GDM1 (cell line): ENCODE data around the gene STIM2.
"Not testable (repeated sequence)": the region's sequence is repeated elsewhere in the genome, so short reads cannot be mapped to it uniquely, and the experiment has no call there.

ENCODE experiments used
- DNase-seq: peaks from one replicate; lab custom pipeline; 2025; lab: John Stamatoyannopoulos, UW

STIM2 gene

DNA sequence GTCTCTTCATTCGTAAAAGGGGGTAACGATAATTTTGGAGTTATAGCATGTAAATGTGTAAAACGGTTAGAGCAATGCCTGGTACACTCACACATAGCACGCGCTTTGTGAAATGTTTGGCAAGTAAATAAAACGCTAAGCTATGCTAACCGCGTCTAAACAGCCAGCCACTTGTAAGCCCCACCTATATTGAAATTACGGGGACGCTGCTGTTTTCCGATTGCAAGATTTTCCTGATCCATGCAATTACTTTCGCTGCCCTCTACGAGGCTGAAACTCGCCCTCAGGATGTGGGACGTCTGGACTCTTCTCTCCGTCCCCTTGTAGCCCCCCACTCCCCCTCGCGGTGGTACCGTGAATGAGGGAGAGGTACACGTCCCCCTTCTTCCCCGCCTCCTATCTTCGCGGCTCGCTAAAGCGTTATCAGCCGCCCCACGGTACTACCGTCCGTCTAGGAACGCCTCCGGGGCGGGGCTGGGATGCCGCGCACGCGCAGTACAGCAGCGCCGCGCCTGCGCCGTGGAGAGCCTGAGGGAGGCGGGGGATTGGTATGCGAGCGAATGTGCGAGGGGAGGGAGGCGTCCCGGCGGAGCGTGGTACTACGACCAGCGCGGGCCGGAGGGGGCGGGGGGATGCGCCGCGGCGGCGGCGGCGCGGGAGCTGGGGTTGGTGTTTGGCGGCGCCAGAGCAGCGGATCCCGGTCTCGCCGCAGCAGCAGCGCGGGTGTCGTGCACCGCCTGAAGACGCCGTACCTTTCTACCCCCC is at the start of gene STIM2:
Gene STIM2 (plus strand): TSS at position 685 of the 765 bp plus-strand sequence.
- peak; percentile 97 for DNase-seq

DNA sequence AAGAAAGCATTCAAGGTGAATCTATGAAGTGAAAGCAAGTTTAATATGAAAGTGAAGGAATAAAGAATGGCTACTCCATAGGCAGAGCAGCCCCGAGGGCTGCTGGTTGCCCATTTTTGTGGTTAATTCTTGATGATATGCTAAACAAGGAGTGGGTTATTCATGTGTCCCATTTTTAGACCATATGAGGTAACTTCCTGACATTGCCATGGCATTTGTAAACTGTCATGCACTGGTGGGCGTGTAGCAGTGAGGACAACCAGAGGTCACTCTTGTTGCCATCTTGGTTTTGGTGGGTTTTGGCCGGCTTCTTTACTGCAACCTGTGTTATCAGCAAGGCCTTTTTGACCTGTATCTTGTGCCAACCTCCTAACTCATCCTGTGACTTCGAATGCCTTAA is 49.1 kb upstream of the STIM2 start:
- DNase-seq = not testable (repeated sequence)

DNA sequence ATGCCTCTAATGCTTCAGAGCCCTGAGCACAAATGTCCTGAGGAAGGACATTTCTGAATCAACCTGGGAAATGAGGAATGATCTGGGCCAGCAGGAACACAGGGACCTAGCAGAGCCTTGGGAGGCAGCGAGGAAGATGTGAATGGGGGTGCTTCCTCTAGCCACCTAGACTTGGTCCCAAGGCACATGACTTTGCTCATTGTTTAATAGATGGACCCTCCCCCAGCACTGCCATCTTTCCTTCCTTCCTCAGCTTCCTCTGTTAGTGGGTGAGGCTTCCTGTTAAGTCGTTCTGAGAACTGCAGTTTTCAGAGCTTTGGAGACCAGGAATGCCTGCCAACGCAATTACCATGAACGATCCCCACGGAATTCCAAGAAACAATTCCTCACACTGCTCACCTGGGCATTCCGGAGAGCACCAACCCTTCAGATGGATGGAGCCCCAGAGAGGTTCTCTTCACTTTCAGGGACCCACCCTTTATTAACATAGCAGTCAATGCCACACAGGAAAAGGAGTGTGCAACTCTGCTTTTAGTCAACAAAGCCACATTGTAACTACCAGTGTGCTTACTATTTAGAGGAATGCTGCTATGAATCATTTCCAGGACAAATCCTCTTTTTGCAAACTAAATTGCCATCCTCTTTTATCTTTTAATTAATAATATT is 48.5 kb upstream of the STIM2 start:
- DNase-seq = no peak

DNA sequence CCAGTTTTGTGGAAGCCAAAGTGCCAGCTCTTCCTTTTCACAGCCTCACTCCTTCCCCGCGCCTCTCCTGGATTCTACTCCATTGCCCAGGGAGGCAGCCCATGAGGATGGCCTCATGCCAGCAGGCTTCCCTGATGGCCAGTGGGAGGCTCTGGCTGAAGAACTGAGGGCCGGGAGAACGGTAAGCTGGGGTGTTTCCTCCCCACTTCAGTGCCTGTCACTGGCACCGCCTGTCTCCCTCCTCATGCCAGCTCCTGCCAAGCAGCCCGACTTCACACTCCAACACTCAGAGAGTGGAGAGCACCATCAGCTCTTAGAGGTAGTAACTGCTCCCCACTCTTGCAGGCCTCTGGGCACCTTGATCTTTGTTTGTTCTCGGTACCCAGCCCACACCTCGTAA is 46.9 kb upstream of the STIM2 start:
- no peak for DNase-seq

DNA sequence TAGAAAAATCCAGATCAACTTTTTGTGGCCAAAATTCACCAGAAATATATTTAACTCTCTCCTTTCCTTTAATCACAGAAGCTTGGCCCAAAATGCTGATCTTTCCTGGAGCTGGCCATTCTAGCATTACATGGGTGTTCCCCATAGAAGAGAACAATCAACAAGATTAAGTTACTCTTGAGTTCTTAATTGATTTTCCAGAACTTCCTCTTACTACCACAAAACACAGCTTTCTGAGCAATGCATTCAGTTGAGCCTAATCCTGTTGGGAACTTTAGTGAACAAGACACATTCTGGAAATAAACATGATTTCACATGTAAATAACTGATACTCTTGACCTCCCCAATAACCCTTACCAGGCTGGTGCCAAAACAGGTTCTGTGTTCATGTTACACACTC is 45.4 kb upstream of the STIM2 start:
- DNase-seq = no peak

DNA sequence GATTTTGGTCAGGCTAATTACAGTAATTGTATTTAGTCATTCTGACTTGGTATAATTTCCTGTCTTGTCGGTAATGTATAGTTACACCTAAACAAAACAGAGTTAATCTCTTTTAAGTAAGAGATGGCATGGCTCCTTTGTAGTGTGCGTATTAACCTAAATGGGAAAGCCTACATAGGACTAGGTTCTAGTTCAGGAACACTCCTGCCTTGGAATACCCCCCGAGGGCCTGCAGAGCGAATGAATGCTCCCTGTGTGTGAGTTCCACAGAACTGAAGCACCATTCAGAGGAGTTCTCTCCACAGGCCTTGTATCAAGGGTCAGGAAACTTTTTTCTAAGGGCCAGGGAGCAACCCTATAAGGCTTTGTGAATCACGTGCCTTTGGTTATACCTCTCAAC is 44.9 kb upstream of the STIM2 start:
- no peak for DNase-seq

DNA sequence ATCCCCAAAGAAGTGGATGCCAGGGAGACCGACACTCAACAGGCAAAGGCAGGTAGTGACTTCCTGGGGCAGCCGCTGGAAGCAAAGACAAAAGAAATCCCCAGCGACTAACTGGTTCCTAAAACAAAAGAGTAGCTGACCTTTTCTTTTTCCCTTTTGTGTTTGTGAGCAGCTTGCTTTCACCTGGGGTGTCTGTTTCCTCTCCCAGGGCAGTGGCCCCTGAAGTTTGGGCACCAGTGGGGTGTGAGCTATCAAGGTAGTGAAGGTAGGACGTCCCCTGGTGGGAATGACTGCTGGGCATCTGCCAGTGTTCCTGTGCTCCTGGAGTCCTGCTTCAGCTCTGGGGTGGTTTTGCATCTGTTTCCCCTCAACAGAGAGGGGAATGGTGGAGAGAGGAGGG is 41.6 kb upstream of the STIM2 start:
- DNase-seq = no peak

DNA sequence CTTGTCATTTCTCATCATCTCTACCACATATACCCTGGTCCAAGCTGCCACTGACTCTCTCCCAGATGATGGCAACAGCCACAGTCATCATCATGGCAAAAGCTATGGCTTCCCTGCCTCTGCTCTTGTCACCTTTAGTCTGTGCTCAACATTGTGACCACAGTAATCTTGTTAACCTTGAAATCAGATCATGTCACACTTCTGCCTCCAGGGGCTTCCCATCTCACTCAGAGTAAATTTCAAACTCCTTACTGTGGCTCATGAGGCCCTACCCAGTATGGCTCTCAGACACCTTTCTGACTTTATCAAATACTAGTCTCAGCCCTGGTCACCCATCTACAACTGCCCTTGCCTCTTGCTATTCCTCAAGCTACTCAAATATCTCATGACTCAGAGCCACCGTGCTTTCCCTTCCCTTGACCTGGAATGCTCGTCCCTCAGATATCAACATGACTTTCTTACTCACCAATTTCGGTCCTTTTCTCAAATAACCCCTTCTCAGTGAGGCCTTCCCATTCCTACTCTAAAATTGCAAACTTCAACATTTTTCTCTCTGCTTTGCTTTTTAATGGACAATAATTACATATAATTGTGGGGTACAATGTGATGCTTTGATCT is 41.1 kb upstream of the STIM2 start:
- no peak for DNase-seq

DNA sequence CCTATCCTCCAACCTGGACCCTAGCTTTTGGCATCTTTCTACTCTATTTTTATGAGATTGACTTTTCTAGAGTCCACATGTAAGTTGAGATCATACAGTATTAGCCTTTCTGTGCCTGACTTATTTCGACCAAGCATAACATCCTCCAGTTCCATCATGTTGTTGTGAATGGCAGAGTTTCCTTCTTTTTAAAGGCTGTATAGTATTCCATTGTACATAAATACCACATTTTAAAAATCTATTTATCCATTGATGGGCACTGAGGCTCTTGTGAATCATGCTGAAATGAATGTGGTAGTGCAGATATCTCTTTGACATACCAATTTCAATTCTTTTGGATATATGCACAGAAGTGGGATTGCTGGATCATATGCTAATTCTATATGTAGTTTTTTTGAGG is 40.3 kb upstream of the STIM2 start:
- no peak for DNase-seq

DNA sequence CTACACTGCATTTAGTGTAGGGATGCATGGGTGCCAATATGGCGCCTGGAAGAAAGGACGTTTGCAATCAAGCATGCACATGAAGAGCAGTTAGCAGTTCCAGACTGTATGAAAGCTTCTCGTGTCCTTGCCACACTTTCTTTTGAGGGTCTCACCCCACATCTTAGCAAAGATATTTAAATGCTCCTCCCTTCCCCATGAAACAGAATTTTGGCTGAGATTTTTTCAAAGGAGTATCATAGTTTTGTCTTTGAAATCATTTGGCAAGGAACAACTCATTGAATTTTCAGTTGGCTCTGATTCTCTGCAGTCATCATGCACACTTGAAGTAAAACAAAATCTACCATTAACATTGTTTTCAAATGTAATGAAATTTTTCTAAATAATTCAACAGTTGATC is 39.6 kb upstream of the STIM2 start:
- DNase-seq = no peak

DNA sequence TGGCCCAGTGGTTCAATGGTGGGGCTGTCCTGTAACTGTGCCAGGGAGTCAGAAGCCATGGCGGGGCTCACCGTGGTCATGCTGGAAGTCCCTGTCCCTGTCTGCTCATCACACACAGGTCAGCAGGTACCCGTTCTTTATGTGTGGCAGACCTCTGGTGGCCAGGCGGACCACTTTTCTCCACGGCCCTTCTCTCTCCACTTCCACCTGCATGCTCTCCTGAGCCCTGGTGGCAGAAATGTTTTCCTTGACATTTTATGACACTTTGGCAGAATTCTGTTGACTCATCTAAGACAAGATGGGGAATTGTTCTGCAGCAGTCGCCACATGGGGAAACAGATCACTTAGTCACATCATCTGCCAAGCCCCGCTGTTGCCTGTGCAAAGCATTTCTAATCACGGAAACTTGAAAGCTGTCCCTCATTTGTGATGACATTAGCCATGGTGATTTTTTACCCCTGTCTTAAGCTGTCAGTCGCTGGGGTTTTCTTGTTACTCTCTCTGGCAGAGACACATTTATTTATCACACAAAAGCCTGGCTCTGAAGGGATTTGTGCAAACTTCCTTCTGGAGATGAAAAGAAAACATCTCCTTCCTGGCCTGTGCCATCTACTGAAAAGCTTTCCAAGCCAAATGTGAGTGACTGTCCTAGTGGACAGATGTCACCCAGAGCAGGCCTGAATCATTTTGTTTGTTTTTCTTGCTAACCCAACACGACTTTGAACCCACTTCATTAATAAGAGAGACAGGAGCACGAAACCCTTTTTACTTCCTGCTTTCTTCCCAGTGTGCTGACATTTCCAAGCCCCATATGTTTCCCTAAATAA is 38.8 kb upstream of the STIM2 start:
- no peak for DNase-seq

DNA sequence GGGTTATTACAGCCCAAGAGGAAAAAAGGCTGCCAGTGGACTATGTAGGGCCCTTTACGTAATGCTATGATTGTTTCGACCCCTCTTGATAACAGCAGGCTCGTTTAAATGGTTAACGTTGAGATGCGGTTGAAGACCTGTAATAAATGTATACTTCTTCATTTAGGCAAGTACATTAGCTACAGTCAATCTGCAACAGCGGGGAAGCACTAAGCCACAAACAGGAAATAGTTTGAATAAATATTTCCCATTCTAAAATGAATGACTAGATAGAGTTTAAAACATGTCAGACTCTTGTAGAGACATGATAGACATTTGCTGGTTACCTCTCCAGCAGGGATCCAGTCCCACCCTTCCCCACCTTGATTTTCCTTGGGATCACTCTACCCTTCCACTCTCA is 38.1 kb upstream of the STIM2 start:
- DNase-seq = peak; percentile 29

DNA sequence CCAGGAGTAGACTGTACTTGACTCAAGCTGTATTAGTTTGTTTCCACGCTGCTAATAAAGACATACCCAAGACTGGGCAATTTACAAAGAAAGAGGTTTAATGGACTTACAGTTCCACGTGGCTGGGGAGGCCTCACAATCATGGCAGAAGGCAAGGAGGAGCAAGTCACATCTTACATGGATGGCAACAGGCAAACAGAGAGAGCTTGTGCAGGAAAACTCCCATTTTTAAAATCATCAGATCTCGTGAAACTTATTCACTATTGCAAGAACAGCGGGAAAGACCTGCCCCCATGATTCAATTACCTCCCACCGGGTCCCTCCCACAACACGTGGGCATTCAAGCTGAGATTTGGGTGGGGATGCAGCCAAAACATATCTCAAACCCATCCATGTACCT is 37.7 kb upstream of the STIM2 start:
- DNase-seq = not testable (repeated sequence)

DNA sequence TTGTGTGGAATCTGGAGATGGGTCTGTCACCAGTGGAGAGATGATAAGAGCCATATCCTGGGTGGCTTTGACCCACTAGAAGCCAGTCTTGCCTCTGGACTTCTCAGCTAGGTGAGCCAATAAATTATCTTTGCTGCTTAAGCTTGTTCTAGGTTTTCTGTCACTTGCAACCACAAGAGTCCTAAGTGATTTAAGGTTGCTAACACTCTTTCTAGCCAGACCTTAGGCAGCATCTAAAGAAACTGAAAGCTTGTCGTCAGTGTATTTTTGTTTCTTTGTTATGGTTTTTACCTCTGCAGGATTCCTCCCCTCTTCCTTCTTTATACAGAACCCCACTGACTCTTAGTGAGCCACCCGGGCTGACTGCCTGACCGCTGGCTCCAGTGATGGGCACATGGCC is 37.1 kb upstream of the STIM2 start:
- DNase-seq = no peak

DNA sequence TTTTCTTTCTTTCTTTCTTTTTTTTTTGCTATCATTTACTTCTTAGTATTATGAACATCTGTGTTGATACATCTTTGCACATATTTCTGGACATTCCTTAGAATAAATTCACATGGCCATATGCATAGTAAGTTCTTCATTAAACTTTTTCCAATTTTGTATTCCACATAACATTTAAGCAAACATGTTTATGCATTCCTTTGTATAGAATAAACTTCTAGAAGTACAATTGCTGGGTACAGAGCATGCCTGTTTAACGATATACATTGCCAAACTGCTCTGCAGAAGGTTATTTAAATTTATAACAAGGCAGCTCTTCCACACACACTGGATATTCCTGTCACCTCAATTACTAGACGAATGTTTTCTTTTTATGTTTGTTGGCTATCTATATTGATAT is 36.0 kb upstream of the STIM2 start:
- no peak for DNase-seq

DNA sequence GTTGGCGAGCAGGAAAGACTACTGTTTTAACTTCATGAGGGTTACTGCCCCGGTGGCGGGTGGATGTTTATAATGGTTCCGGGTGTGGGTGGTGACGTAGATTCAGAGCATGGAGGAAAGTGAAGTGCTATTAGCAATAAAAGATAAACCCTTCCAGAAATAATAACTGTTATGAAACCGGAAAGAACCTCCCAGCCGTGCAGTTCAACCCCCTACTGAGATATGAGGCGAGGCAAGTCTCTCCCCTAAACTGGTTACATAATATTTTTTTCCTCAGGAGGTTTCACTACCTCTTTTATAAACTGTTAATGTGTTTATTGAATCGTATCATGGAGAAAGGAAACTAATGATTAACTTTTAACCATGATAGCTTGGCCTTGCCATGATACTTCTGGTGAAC is 33.9 kb upstream of the STIM2 start:
- no peak for DNase-seq

DNA sequence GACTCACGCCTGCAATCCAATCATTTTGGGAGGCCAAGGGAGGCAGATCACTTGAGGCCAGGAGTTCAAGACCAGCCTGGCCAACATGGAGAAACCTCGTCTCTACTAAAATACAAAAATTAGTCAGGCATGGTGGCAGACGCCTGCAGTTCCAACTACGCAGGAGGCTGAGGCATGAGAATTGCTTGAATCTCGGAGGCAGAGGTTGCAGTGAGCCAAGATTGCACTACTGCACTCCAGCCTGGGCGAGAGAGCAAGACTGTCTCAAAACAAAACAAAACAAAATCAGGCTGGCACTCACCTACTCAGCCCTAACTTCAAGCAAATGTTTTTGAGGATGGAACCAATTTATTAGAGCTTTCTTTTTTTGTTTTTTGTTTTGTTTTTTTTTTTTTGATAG is 33.3 kb upstream of the STIM2 start:
- not testable (repeated sequence) for DNase-seq

DNA sequence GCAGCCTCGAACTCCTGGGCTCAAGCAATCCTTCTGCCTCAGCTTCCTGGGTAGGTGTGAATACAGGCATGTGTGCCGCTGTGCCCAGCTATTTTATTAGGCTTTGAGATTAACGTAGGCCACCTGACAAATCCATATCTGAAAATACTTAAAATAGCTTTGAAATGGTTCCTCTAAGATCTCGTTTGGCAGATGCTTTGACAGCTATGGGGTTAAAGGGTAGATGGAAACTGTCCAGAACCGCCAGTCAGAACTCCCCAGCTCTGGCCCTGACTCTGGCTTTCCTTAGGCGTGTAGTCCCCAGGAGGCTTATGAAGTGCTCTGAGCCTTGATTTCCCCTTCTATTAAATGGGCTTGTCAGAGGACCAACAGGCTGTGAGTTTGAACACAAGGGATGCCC is 32.8 kb upstream of the STIM2 start:
- DNase-seq = no peak

DNA sequence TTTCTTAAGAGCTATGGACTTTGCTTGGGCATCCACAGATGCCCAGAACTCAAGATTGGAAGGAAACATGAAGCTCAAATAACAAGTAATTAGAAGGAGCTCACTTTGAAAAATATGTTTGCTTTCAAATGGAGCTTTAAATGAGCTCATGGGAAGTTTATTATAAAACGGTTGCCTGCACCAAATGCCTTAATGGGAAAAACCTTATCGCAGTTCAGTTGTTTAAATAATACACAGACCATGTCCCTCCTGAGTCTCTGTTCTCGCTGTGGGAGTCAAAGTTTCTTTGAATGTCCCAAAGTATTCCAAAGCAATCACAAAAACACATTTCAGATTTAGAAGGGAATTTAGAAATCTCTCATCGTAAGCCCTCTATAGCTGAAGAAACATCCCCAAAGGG is 31.6 kb upstream of the STIM2 start:
- DNase-seq = no peak

DNA sequence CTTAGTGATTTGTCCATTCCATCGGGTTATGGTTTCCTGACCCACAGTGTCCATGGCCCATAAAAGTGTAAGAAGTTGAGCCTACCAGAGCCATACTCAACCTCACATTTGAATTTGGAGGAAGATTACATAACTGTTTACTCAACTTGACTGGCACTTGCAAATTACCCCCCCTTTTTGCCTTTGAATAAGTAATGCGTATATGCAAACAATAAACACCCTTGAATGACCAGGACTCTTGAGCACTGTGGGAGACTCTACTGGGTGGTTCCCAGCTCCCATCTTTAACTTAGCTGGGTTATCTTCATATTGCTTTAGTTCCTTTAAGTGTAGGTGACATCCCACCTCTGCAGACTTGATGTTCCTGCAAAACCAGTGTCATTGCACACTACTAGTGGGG is 30.6 kb upstream of the STIM2 start:
- DNase-seq = no peak

DNA sequence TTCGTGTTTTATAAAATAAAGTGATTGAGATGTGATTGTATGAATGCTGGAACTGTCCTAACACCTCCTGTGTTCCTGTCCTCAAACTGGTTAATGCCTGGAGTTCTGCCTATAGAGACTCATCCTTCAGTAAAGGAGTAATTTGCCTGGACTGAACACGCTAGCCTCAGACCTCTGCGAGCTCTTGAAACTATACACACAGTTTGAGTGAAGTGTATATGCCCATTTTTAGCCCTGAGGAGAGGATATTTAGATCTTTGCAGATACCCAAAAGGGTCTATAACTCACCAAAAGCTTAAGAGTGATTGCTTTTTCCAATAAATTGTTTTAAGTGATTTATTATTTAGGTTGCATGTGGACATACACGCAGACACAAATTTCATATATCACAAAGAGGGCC is 29.9 kb upstream of the STIM2 start:
- DNase-seq = no peak

DNA sequence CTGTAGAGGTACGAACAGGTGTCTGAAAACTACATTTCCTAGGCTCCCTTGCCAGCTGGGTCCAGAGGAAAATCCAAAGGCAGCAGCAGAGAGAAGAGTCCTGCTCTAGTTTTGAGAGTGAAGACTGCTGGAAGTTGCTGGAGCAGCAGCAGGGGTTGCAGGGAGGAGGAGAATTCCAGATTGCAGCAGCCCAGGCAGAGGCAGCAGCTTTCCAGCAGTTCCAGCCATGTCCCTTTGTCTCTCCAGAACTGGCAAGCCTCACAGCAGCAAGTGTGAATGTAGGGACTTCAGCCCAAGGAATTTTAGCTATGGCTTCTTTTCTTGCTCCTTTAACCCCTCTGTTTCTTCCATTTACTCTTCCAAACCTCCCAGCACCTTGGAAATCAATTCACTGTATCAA is 24.1 kb upstream of the STIM2 start:
- DNase-seq = no peak
